Lower leg skin (tissue), 3 donors: ENCODE data around the gene INTS6.

ENCODE experiments used
- POLR2A ChIP-seq, 2 donors: fragments of 450-650 bp; IDR thresholded peaks; one replicate each; pipeline ENCODE4 v1.6.1; 2016 to 2017; ENCODE audit warnings: antibody characterized with exemption in 2 of 2, mild to moderate bottlenecking in 1 of 2, moderate library complexity in 1 of 2
- TF ChIP-seq, protein P1 (sequence below), 3 donors: fragments of 450-650 bp; IDR thresholded peaks; one replicate each; pipeline ENCODE4 v1.5.1; 2016; ENCODE audit warnings: antibody characterized with exemption in 3 of 3, mild to moderate bottlenecking in 3 of 3, moderate library complexity in 2 of 3

DNA sequence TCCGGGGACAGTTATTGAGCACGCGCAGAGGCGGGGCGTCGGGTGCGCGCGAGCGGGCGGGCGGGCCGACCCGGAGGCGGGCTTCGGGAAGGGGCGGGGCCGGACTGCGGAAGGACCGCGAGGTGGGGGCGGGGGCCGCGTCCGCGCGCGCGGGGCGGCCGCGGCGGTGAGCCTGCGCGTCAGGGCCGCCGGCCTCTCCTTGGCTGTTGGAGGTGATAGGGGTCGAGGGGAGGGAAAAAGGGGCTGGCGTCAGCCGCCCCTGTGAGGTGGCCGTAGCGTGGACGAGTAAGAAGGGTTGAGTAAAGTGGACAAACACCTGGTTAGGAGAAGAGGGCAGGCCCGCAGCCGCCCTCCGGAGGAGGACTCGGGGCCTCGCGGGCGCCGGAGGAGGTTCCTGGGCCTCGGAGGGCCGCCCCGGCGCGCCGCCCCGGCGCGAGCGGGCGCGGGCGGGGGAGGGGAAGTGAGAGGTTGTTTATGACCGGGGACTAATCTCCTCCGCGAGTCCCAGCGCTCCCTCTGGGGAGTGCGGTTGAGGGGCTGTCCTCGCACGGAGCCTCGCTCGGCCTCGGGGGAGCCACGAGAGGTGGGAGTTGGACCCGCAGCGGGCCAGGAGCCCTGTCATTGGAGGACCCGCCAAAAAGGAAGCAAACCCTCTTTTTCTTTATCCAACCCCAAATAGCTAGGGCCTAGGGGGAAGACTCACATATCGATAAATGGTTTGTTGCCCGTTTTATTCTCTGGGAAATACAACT, 547 bp upstream of the INTS6 start:
- peak in 1 of 2 donors; percentile 76 for TF ChIP-seq POLR2A (IDR thresholded peaks at IDR 0.05)
- TF ChIP-seq, protein P1, sequence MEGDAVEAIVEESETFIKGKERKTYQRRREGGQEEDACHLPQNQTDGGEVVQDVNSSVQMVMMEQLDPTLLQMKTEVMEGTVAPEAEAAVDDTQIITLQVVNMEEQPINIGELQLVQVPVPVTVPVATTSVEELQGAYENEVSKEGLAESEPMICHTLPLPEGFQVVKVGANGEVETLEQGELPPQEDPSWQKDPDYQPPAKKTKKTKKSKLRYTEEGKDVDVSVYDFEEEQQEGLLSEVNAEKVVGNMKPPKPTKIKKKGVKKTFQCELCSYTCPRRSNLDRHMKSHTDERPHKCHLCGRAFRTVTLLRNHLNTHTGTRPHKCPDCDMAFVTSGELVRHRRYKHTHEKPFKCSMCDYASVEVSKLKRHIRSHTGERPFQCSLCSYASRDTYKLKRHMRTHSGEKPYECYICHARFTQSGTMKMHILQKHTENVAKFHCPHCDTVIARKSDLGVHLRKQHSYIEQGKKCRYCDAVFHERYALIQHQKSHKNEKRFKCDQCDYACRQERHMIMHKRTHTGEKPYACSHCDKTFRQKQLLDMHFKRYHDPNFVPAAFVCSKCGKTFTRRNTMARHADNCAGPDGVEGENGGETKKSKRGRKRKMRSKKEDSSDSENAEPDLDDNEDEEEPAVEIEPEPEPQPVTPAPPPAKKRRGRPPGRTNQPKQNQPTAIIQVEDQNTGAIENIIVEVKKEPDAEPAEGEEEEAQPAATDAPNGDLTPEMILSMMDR (IDR thresholded peaks at IDR 0.05) = no peak
